DND-41 (cell line): ENCODE data around the gene GNB5.

Source experiments
- ATAC-seq: fragments of 200-7000 bp; cut with Tn5 transposase; 3 replicates; pipeline ENCODE4 v1.9.1; 2021; ENCODE audit warnings: low read depth; ENCODE audit not compliant: insufficient read depth
- DNase-seq: peaks from one replicate; pipeline ENCODE4 v3.0.0-alpha.2; 2020
- H2AFZ ChIP-seq: 2 replicates; pipeline ENCODE4 v1.6.0; 2012; ENCODE audit warnings: low read depth, low read length
- H3K27ac ChIP-seq: 2 replicates; pipeline ENCODE4 v1.5.1; 2012; ENCODE audit warnings: low read length, inconsistent platforms
- H3K27me3 ChIP-seq: fragments of 200-600 bp; sonication (generic); 2 replicates; pipeline ENCODE4 v1.6.0; 2012; ENCODE audit warnings: low read length, mild to moderate bottlenecking, inconsistent platforms; ENCODE audit not compliant: insufficient read depth, poor library complexity
- H3K36me3 ChIP-seq: 2 replicates; pipeline ENCODE4 v1.5.1; 2012; ENCODE audit warnings: low read length, inconsistent platforms; ENCODE audit not compliant: insufficient read depth
- H3K4me1 ChIP-seq: 2 replicates; pipeline ENCODE4 v1.5.1; 2012; ENCODE audit warnings: mild to moderate bottlenecking, low read length; ENCODE audit not compliant: insufficient read depth
- H3K4me2 ChIP-seq: 2 replicates; pipeline ENCODE4 v1.6.0; 2012; ENCODE audit warnings: mild to moderate bottlenecking, moderate library complexity, low read length, inconsistent platforms; ENCODE audit not compliant: insufficient read depth
- H3K4me3 ChIP-seq, 2 experiments: fragments of 200-600 bp in 1 of 2; shearing (Covaris generic) in 1 of 2; 2 replicates each; pipeline ENCODE4 v1.5.1; 2012 to 2016; ENCODE audit warnings: inconsistent platforms in 2 of 2, low read length in 2 of 2, mild to moderate bottlenecking in 2 of 2, low read depth in 1 of 2, moderate library complexity in 1 of 2
- H3K79me2 ChIP-seq: 2 replicates; pipeline ENCODE4 v1.6.0; 2012; ENCODE audit warnings: low read length, inconsistent platforms; ENCODE audit not compliant: insufficient read depth
- H3K9ac ChIP-seq: 2 replicates; pipeline ENCODE4 v1.6.0; 2012; ENCODE audit warnings: low read depth, mild to moderate bottlenecking, inconsistent platforms, low read length, moderate library complexity
- H3K9me3 ChIP-seq: 2 replicates; pipeline ENCODE4 v1.5.1; 2012; ENCODE audit warnings: low read length, moderate library complexity, mild to moderate bottlenecking, inconsistent platforms; ENCODE audit not compliant: insufficient read depth, severe bottlenecking
- H4K20me1 ChIP-seq: 2 replicates; pipeline ENCODE4 v1.6.0; 2012; ENCODE audit warnings: low read length; ENCODE audit not compliant: insufficient read depth
- CTCF ChIP-seq: IDR thresholded peaks from 2 replicates; pipeline ENCODE4 v1.5.1; 2012; ENCODE audit warnings: borderline replicate concordance, low read length, moderate library complexity, mild to moderate bottlenecking; ENCODE audit not compliant: poor library complexity, severe bottlenecking; ENCODE audit errors: extremely low read depth
- EZH2 ChIP-seq: IDR thresholded peaks from 3 replicates; pipeline ENCODE4 v1.6.1; 2012; ENCODE audit warnings: borderline replicate concordance, low read depth, mild to moderate bottlenecking, moderate library complexity, low read length, inconsistent platforms; ENCODE audit not compliant: severe bottlenecking

GNB5 gene

DNA sequence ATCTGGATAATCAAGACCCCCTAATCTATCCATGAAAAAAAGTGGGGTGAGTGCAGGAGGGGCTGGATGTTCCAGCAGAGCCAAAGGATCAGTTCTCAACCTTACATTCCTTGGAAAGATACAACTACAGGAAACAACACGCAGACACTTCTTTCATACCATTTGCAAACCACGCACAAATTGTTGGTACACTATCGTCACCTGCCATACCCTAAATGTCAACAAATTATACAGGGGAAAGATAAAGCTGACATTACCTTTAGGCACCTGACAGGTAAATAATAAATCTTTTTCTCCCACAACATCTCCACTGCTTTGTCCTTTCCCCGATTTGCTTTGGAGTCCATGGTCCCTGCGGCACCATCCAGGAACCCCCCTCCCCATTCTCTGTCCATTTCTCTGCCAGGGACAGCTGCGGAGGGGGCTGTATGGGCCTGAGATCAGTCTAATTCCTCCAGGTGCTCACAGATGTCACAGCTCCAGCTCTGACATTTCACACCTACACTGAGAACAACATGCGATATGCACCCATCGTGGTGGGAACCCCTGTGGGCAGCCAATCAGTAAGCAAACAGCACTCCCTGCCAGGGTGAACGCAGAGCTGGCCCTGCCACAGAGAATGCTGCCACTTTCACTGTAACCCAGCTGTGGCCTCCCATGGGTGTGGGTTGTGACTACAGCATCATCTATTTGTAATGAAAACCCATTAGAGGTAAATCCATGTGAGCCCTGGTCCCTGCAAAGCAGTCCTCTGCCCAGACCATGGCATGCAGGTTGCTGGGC, 41.0 kb downstream of the GNB5 start:
- H3K36me3 ChIP-seq, result peaks cover 12% of the 10 kb centered on the region
- H3K4me2 ChIP-seq, result no peak overlapping the region
- peaks cover 9% of the 10 kb centered on the region; the same call in 1 of the 2 replicates for H4K20me1 ChIP-seq
- no peaks in the 10 kb centered on the region for H3K27me3 ChIP-seq
- H3K27ac ChIP-seq, result no peak overlapping the region
- no peaks in the 10 kb centered on the region for H3K9me3 ChIP-seq
- no peak overlapping the region for H3K9ac ChIP-seq
- ATAC-seq, result no peak
- H3K4me1 ChIP-seq, result no peaks in the 10 kb centered on the region
- TF ChIP-seq CTCF (no peak), EZH2 (no peak)
- DNase-seq, result no peak
- H3K79me2 ChIP-seq, result no peaks in the 10 kb centered on the region
- H2AFZ ChIP-seq, result no peak overlapping the region
- H3K4me3 ChIP-seq, result no peak overlapping the region

DNA sequence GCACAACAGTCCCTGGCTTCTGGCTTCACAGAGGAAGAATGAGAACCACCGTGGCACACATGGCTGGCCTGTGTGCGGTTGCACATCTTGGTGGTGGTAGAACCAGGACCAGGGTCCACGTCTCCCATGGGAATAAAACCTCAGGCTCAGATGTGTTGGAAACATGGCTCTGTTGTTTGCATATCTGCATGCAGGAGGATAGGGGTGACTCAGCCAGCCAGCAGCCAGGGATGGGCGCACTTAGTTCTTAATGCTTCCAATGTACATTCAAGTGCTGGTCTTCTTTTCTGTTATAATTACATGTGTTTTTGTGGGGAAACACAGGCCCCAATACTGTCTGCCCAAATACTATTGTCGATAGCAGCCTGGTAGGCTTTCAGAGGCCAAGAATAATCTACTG, 42.8 kb downstream of the GNB5 start:
- H3K27ac ChIP-seq, result no peak overlapping the region
- TF ChIP-seq EZH2 (no peak), CTCF (no peak)
- ATAC-seq, result no peak

DNA sequence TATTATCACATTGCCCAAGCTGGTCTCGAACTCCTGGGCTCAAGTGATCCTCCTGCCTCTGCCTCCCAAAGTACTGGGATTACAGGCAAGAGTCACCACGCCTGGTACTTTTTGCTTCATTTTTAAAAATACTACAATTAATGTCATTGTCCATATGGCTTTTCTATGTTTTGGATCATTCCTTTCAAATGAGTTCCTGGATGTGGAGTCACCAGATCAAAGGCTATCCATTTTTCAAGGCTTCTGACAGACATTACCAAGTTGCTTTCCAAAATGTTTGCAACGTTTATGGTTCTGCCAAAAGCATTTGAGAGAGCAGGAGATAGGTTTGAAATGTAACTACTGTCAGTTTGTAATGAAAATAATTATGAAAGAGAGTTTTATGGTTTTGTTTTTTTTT, 44.4 kb downstream of the GNB5 start:
- DNase-seq (no peak), ATAC-seq (no peak)
- H2AFZ ChIP-seq, result no peak overlapping the region
- no peaks in the 10 kb centered on the region for H4K20me1 ChIP-seq
- no peaks in the 10 kb centered on the region for H3K4me1 ChIP-seq
- no peaks in the 10 kb centered on the region for H3K9me3 ChIP-seq
- no peak overlapping the region for H3K27ac ChIP-seq
- H3K27me3 ChIP-seq, result no peaks in the 10 kb centered on the region
- no peak overlapping the region for H3K9ac ChIP-seq
- peaks cover 12% of the 10 kb centered on the region; the same call in 1 of the 2 replicates for H3K36me3 ChIP-seq
- no peak overlapping the region for H3K4me2 ChIP-seq
- H3K79me2 ChIP-seq, result no peaks in the 10 kb centered on the region
- TF ChIP-seq CTCF (no peak), EZH2 (no peak)
- H3K4me3 ChIP-seq, result no peak overlapping the region

More for the DNA sequence above, 42.8 kb downstream of the GNB5 start:
- H3K79me2 ChIP-seq, result no peaks in the 10 kb centered on the region
- H3K9me3 ChIP-seq, result no peaks in the 10 kb centered on the region
- H3K27me3 ChIP-seq, result no peaks in the 10 kb centered on the region
- no peak overlapping the region for H3K9ac ChIP-seq
- H3K4me1 ChIP-seq, result no peaks in the 10 kb centered on the region
- peaks cover 19% of the 10 kb centered on the region for H3K36me3 ChIP-seq
- no peaks in the 10 kb centered on the region for H4K20me1 ChIP-seq
- DNase-seq, result no peak
- no peak overlapping the region for H3K4me2 ChIP-seq
- no peak overlapping the region for H2AFZ ChIP-seq
- no peak overlapping the region for H3K4me3 ChIP-seq
